Measurements from ENCODE around the gene SYT7. TPM values are rescaled to one million over a fixed set of nuclear protein-coding genes. Genes with fewer than 3 reads are reported as not detected.

Gene SYT7
- total and polyA plus RNA-seq, 2 of the 8 experiments (the other 6 are each of a cell fraction or from before 2014, with no cell fraction given), result 9.6 to 10.5 TPM

DNA sequence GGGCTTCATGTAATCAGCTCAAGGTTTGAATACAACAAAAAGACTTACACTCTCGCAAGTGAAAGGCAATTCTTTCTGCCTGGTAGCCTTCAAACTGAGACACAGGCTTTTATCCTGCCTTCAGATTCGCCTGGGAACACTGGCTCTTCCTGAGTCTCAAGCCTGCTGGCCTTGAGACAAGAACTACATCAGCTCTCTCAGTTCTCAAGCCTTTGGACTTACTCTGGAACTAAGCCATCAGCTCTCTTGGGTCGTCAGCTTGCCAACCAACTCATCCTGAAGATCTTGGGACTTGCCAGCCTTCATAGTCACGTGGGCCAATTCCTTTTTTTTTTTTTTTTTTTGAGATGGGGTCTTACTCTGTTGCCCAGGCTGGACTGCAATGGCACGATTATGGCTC, 108.0 kb downstream of the SYT7 start:
- H3K14ac ChIP-seq (ENCODE audit: insufficient read length), result no peak overlapping the region
- no peaks in the 10 kb centered on the region for H3K79me2 ChIP-seq (ENCODE audit: control insufficient read depth in 1 of 2, insufficient read depth in 2 of 2, low read length in 2 of 2)
- no peak overlapping the region for H2BK5ac ChIP-seq (ENCODE audit: low read depth, low read length)
- H4K91ac ChIP-seq (replicated peaks; ENCODE audit: insufficient read length, low read length), result no peak overlapping the region
- H3K27me3 ChIP-seq (replicated peaks in 1 of 4; ENCODE audit: control insufficient read depth in 3 of 4, extremely low read depth in 1 of 4, insufficient read depth in 3 of 4, low read length in 3 of 4), result no peaks in the 10 kb centered on the region
- H3K23ac ChIP-seq (ENCODE audit: insufficient read length), result no peak overlapping the region
- no peak overlapping the region for H4K5ac ChIP-seq (ENCODE audit: insufficient read length, low read depth, low read length)
- H3K56ac ChIP-seq (replicated peaks; ENCODE audit: insufficient read length, low read depth, low read length), result no peak overlapping the region
- ChIA-PET CTCF (ENCODE audit: partially characterized antibody) (interaction anchor here (0.9 to 57.8 kb wide), 13 partner anchors 9 to 163 kb away, joined by 3 to 2106 read pairs (median 6); partner anchors contain the start of gene LRRC10B), POLR2A (ENCODE audit: partially characterized antibody) (interaction anchor here (1.9 kb wide), 1 partner anchor 45 kb away, joined by 5 read pairs; no protein-coding TSS in a partner anchor)
- no peaks in the 10 kb centered on the region for H3K79me1 ChIP-seq (ENCODE audit: low read depth, low read length)
- no peak for FAIRE-seq
- no peak overlapping the region for H2BK15ac ChIP-seq (ENCODE audit: low read length)
- no peak for DNase-seq (ENCODE audit: low read depth in 1 of 2, low spot score in 2 of 2)
- no peak overlapping the region for H4K8ac ChIP-seq (ENCODE audit: extremely low read depth, insufficient read depth, low read length)
- H2AFZ ChIP-seq (ENCODE audit: low read length), result no peak overlapping the region
- no peaks in the 10 kb centered on the region for H3K9me3 ChIP-seq (ENCODE audit: insufficient read depth in 2 of 2, low read depth in 1 of 2, low read length in 1 of 2)
- no peak overlapping the region for H3K18ac ChIP-seq (ENCODE audit: extremely low read depth, low read length)
- no peaks in the 10 kb centered on the region for H3K23me2 ChIP-seq (ENCODE audit: low read depth, low read length)
- peaks cover 0 to 1% (median 0%) of the 10 kb centered on the region in 4 experiments; a peak in 1 of 7 replicates for H3K4me1 ChIP-seq (replicated peaks in 1 of 4; ENCODE audit: control insufficient read depth in 3 of 4, insufficient read depth in 4 of 4, low read length in 3 of 4)
- no peak overlapping the region for H2AK5ac ChIP-seq (ENCODE audit: low read depth, low read length)
- 83% methylated on average over 4 of the region's 5 CpGs; no CpG with 5 or more reads in 1 of the 2 experiments for WGBS, 2 experiments (ENCODE audit: extremely low coverage in 1 of 2, insufficient coverage in 1 of 2, insufficient read length in 1 of 2, insufficient replicate concordance in 2 of 2, low coverage in 1 of 2, low lambda C conversion rate in 2 of 2, missing lambda C conversion rate in 1 of 2)
- H4K20me1 ChIP-seq (replicated peaks in 1 of 2; ENCODE audit: control insufficient read depth in 1 of 2, insufficient read depth in 2 of 2, low read length in 2 of 2), result peaks cover 0 to 2% of the 10 kb centered on the region in 2 experiments
- H3K4ac ChIP-seq (replicated peaks; ENCODE audit: insufficient read length, low read depth, low read length), result no peak overlapping the region
- H3K4me2 ChIP-seq (ENCODE audit: insufficient read depth in 1 of 2, low read depth in 2 of 2, low read length in 2 of 2), result no peak overlapping the region
- no peak overlapping the region for H2BK12ac ChIP-seq (ENCODE audit: low read depth, low read length)
- H3K36me3 ChIP-seq (ENCODE audit: control insufficient read depth in 2 of 4, insufficient read depth in 4 of 4, low read length in 3 of 4), result 0 out of 8 replicates have a peak, but pooled peaks cover 0 to 4% (median 0%) of the 10 kb centered on the region in 4 experiments
- H3K9ac ChIP-seq (replicated peaks in 1 of 4; ENCODE audit: extremely low read depth in 1 of 4, low read depth in 3 of 4, low read length in 3 of 4), result no peak overlapping the region
- H3K27ac ChIP-seq (ENCODE audit: low read depth, low read length), result no peak overlapping the region
- no peak overlapping the region for H2BK120ac ChIP-seq (replicated peaks; ENCODE audit: low read depth, low read length)
- no peak overlapping the region for H2BK20ac ChIP-seq (ENCODE audit: low read length)
- no peak overlapping the region for H3K4me3 ChIP-seq (ENCODE audit: extremely low read depth in 1 of 4, insufficient read depth in 2 of 4, low read depth in 3 of 4, low read length in 4 of 4)
- TF ChIP-seq SIX5 (IDR thresholded peaks at IDR 0.05; ENCODE audit: low read depth, low read length) (no peak), CHD1 (IDR thresholded peaks at IDR 0.05; ENCODE audit: low read depth, low read length) (no peak), BACH1 (IDR thresholded peaks at IDR 0.05; ENCODE audit: low read length) (no peak), KDM5A (IDR thresholded peaks at IDR 0.05; ENCODE audit: low read length) (no peak)
- TF ChIP-seq, protein P1, sequence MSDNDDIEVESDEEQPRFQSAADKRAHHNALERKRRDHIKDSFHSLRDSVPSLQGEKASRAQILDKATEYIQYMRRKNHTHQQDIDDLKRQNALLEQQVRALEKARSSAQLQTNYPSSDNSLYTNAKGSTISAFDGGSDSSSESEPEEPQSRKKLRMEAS (IDR thresholded peaks at IDR 0.05), result no peak

Data from H1 (cell line).